SIG-M5 (cell line): Measurements from ENCODE around the gene AGBL4.

ENCODE experiments used
- DNase-seq: peaks from one replicate; lab custom pipeline; 2025; lab: John Stamatoyannopoulos, UW

AGBL4 gene

GRCh38 chr1:48943393-48943792, 1080.4 kb downstream of the AGBL4 start:
- no peak for DNase-seq

- DNase-seq = no peak
Observed at GRCh38 chr1:48940962-48941732, 1082.6 kb downstream of the AGBL4 start.

- DNase-seq = no peak
Observed at GRCh38 chr1:48940354-48940753, 1083.4 kb downstream of the AGBL4 start.

- DNase-seq = no peak
Observed at GRCh38 chr1:48939828-48940227, 1083.9 kb downstream of the AGBL4 start.

- no peak for DNase-seq
Observed at GRCh38 chr1:48939042-48939441, 1084.7 kb downstream of the AGBL4 start.

GRCh38 chr1:48937732-48938131, 1086.0 kb downstream of the AGBL4 start:
- DNase-seq = no peak

- no peak for DNase-seq
Observed at GRCh38 chr1:48936436-48936835, 1087.3 kb downstream of the AGBL4 start.

- no peak for DNase-seq
Observed at GRCh38 chr1:48932366-48932765, 1091.4 kb downstream of the AGBL4 start.

- DNase-seq = no peak
Observed at GRCh38 chr1:48931506-48932192, 1092.1 kb downstream of the AGBL4 start.

GRCh38 chr1:48930011-48930410, 1093.7 kb downstream of the AGBL4 start:
- no peak for DNase-seq

- no peak for DNase-seq
Observed at GRCh38 chr1:48924099-48924498, 1099.7 kb downstream of the AGBL4 start.

- DNase-seq = no peak
Observed at GRCh38 chr1:48923116-48923515, 1100.6 kb downstream of the AGBL4 start.

- DNase-seq = no peak
Observed at GRCh38 chr1:48920851-48921250, 1102.9 kb downstream of the AGBL4 start.

GRCh38 chr1:48917901-48918603, 1105.7 kb downstream of the AGBL4 start:
- no peak for DNase-seq

GRCh38 chr1:48917070-48917454, 1106.7 kb downstream of the AGBL4 start:
- DNase-seq = no peak

- no peak for DNase-seq
Observed at GRCh38 chr1:48916130-48917069, 1107.4 kb downstream of the AGBL4 start.

- no peak for DNase-seq
Observed at GRCh38 chr1:48908606-48909005, 1115.1 kb downstream of the AGBL4 start.

GRCh38 chr1:48906729-48907128, 1117.0 kb downstream of the AGBL4 start:
- no peak for DNase-seq

GRCh38 chr1:48906164-48906563, 1117.6 kb downstream of the AGBL4 start:
- no peak for DNase-seq

- no peak for DNase-seq
Observed at GRCh38 chr1:48903291-48903690, 1120.5 kb downstream of the AGBL4 start.

GRCh38 chr1:48898894-48899293, 1124.9 kb downstream of the AGBL4 start:
- DNase-seq = no peak

GRCh38 chr1:48889615-48890014, 1134.1 kb downstream of the AGBL4 start:
- DNase-seq = no peak
